HG03060 (cell line): ENCODE measurements around the gene AACS.

Experiments
- ATAC-seq: cut with Tn5 transposase; IDR thresholded peaks from one replicate; pipeline ENCODE4 v1.9.1; 2021; ENCODE audit warnings: low read depth, moderate number of reproducible peaks; ENCODE audit not compliant: unreplicated experiment

AACS gene

GRCh38 chr12:125143491-125143890 is 78.3 kb downstream of the AACS start:
- ATAC-seq, result no peak

GRCh38 chr12:125145196-125145595 is 80.0 kb downstream of the AACS start:
- no peak for ATAC-seq

GRCh38 chr12:125148316-125148715 is 83.1 kb downstream of the AACS start:
- ATAC-seq, result no peak

GRCh38 chr12:125149160-125150108 is 84.2 kb downstream of the AACS start:
- peak; percentile 98 for ATAC-seq

GRCh38 chr12:125151284-125151683 is 86.0 kb downstream of the AACS start:
- no peak for ATAC-seq

GRCh38 chr12:125152463-125152862 is 87.2 kb downstream of the AACS start:
- no peak for ATAC-seq

- ATAC-seq, result no peak
These were observed 90.1 kb downstream of the AACS start for GRCh38 chr12:125155366-125155765.

GRCh38 chr12:125157177-125157576 is 91.9 kb downstream of the AACS start:
- no peak for ATAC-seq

GRCh38 chr12:125159702-125160101 is 94.5 kb downstream of the AACS start:
- no peak for ATAC-seq

GRCh38 chr12:125160281-125160955 is 95.2 kb downstream of the AACS start:
- ATAC-seq, result no peak

- no peak for ATAC-seq
These were observed 96.4 kb downstream of the AACS start for GRCh38 chr12:125161712-125162022.

GRCh38 chr12:125162489-125163028 is 97.3 kb downstream of the AACS start:
- no peak for ATAC-seq

- no peak for ATAC-seq
These were observed 97.9 kb downstream of the AACS start for GRCh38 chr12:125163148-125163547.

- no peak for ATAC-seq
These were observed 99.3 kb downstream of the AACS start for GRCh38 chr12:125164541-125164940.

GRCh38 chr12:125166041-125166440 is 100.8 kb downstream of the AACS start:
- ATAC-seq, result no peak

GRCh38 chr12:125167658-125168057 is 102.4 kb downstream of the AACS start:
- ATAC-seq, result no peak

GRCh38 chr12:125169451-125169850 is 104.2 kb downstream of the AACS start:
- no peak for ATAC-seq

- ATAC-seq, result no peak
These were observed 104.6 kb downstream of the AACS start for GRCh38 chr12:125169870-125170269.

GRCh38 chr12:125171267-125171666 is 106.0 kb downstream of the AACS start:
- no peak for ATAC-seq

GRCh38 chr12:125172231-125172850 is 107.1 kb downstream of the AACS start:
- ATAC-seq, result no peak

- ATAC-seq, result no peak
These were observed 110.3 kb downstream of the AACS start for GRCh38 chr12:125175576-125175975.
